Measurements from ENCODE around the gene BIRC3. TPM values are rescaled to one million over a fixed set of nuclear protein-coding genes. Genes with fewer than 3 reads are reported as not detected.

Gene BIRC3
- total RNA-seq, 1 donor from 2014 or later: 0.08 TPM

DNA sequence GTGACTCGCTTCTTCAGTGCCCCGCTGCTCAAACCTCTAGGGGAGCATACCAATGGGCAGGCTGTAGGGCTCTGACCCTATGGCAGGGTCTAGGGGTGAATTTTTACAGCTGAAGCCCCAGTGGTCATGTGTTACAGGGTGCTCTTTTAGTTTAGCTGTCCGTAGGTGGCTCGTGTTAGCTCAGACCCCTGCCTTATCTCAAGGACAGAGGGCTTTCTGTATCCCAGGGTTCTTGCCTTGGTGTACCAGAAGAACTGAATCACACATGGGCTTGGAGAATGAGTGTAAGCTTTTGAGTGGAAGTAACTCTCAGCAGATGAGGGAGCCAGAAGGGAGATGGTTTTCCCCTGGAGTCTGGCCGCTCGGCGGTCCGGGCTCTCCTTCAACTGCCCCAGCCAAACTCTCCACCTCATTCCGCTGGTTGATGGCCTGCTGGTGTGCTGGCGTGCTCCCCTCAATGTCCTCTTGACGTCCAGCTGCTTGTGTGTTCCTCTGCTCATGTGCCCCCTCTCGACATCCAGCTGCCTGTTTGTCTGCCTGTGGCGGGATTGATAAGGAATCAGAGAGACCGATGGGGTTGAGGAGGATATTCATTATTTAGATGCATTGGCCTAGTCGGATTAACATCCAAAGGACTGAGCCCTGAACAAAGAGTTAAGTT is 67.3 kb downstream of the BIRC3 start:
- TF ChIP-seq, protein P1, sequence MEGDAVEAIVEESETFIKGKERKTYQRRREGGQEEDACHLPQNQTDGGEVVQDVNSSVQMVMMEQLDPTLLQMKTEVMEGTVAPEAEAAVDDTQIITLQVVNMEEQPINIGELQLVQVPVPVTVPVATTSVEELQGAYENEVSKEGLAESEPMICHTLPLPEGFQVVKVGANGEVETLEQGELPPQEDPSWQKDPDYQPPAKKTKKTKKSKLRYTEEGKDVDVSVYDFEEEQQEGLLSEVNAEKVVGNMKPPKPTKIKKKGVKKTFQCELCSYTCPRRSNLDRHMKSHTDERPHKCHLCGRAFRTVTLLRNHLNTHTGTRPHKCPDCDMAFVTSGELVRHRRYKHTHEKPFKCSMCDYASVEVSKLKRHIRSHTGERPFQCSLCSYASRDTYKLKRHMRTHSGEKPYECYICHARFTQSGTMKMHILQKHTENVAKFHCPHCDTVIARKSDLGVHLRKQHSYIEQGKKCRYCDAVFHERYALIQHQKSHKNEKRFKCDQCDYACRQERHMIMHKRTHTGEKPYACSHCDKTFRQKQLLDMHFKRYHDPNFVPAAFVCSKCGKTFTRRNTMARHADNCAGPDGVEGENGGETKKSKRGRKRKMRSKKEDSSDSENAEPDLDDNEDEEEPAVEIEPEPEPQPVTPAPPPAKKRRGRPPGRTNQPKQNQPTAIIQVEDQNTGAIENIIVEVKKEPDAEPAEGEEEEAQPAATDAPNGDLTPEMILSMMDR (IDR thresholded peaks at IDR 0.05; ENCODE audit: unreplicated experiment): no peak
- peak overlapping the region; percentile 52 for H3K4me3 Mint-ChIP-seq (ENCODE audit: unreplicated experiment)
- H3K27me3 Mint-ChIP-seq (ENCODE audit: unreplicated experiment): peaks cover 7% of the 10 kb centered on the region
- peaks cover 45% of the 10 kb centered on the region for H3K36me3 Mint-ChIP-seq (ENCODE audit: low read depth, unreplicated experiment)
- H3K9me3 Mint-ChIP-seq (ENCODE audit: unreplicated experiment): no peaks in the 10 kb centered on the region
- peaks cover 62% of the 10 kb centered on the region for H3K4me1 Mint-ChIP-seq (ENCODE audit: unreplicated experiment)
- H3K27ac Mint-ChIP-seq (ENCODE audit: unreplicated experiment): peak overlapping the region; percentile 88
- no peak for DNase-seq (ENCODE audit: low spot score)

DNA sequence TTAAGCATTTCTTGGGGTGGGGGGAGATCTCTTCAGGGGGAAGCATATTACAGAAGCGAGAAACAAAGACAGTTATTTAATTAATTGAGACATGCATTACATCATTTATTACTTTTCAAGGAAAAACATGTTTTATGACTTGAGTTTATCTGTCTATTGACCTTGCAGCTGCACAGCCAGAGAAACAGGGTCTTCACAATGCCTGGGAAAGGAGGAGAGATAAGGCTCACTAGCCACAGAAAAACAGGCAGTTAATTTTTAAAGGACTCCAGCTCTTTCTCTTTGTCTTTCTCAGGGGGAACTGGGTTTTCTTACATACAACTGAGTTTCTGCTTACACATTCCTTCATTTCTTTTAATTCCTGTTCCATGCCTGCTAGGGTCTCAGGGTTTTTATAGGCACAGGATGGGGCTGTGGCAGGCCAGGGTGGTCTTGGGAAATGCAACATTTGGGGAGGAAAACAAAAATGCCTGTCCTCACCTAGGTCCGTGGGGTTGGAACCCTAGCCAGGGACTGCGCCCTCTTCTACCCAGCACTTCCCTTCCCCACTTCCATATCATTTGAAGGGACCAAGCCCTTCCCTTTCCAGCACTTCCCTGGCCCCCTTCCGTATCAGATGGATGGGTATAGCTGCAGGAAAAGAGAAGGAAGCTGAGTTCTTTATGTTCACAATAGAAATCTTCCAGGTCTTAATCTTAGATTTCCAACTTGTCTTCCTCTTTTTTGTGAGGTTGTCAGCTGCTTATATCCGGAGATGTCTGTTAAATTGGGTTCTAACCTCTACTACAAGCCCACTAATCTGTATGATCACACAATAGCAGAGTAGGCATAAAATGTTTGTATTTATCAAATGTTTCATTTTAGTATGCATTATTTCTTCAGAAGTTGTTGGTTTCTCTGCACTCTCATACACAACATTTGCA is 68.1 kb downstream of the BIRC3 start:
- Mint-ChIP-seq H3K36me3 (ENCODE audit: low read depth, unreplicated experiment) (peaks cover 45% of the 10 kb centered on the region), H3K27ac (ENCODE audit: unreplicated experiment) (peak overlapping the region; percentile 88), H3K4me1 (ENCODE audit: unreplicated experiment) (peaks cover 65% of the 10 kb centered on the region), H3K4me3 (ENCODE audit: unreplicated experiment) (peak overlapping the region; percentile 60), H3K9me3 (ENCODE audit: unreplicated experiment) (no peaks in the 10 kb centered on the region), H3K27me3 (ENCODE audit: unreplicated experiment) (peaks cover 7% of the 10 kb centered on the region)
- TF ChIP-seq, protein P1 (IDR thresholded peaks at IDR 0.05; ENCODE audit: unreplicated experiment): no peak
- DNase-seq (ENCODE audit: low spot score): no peak

DNA sequence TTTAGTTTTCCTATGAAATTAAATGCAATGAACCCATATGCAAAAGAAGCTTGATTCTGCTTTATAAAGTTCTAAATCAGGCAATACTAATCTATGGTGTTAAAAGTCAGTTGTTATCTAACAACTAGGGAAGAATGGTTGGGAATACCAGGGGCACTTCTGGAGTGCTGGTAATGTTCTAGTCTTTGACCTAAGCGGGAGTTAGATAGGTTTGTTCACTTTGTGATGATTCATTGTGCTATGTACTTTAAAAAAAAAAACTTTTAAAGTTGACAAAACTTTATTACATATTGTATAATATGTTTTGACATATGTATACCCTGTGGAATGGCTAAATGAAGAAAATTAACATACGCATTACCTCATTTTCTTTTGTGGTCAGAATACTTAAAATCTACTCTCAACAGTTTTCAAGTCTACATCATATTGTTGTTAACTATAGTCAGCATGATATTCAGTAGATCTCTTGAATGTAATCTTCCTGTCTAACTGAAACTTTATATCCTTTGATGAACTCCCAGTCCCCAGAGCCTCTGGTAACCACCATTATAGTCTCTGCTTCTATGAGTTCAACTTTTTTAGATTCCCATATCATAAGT is 69.0 kb downstream of the BIRC3 start:
- no peak overlapping the region for H3K4me3 Mint-ChIP-seq (ENCODE audit: unreplicated experiment)
- peaks cover 10% of the 10 kb centered on the region for H3K27me3 Mint-ChIP-seq (ENCODE audit: unreplicated experiment)
- H3K4me1 Mint-ChIP-seq (ENCODE audit: unreplicated experiment): peaks cover 69% of the 10 kb centered on the region
- H3K36me3 Mint-ChIP-seq (ENCODE audit: low read depth, unreplicated experiment): peaks cover 42% of the 10 kb centered on the region
- TF ChIP-seq, protein P1 (IDR thresholded peaks at IDR 0.05; ENCODE audit: unreplicated experiment): no peak
- H3K27ac Mint-ChIP-seq (ENCODE audit: unreplicated experiment): peak overlapping the region; percentile 88
- no peaks in the 10 kb centered on the region for H3K9me3 Mint-ChIP-seq (ENCODE audit: unreplicated experiment)
- no peak for DNase-seq (ENCODE audit: low spot score)

- Mint-ChIP-seq H3K4me1 (ENCODE audit: unreplicated experiment) (peaks cover 60% of the 10 kb centered on the region), H3K9me3 (ENCODE audit: unreplicated experiment) (no peaks in the 10 kb centered on the region), H3K36me3 (ENCODE audit: low read depth, unreplicated experiment) (peaks cover 37% of the 10 kb centered on the region), H3K4me3 (ENCODE audit: unreplicated experiment) (no peak overlapping the region), H3K27me3 (ENCODE audit: unreplicated experiment) (peaks cover 10% of the 10 kb centered on the region), H3K27ac (ENCODE audit: unreplicated experiment) (no peak overlapping the region)
- TF ChIP-seq, protein P1 (IDR thresholded peaks at IDR 0.05; ENCODE audit: unreplicated experiment): no peak
- no peak for DNase-seq (ENCODE audit: low spot score)
Observed at GRCh38 chr11:102387043-102387781, 69.9 kb downstream of the BIRC3 start.

Other genes with a start within 250 kb of the BIRC3 start
- gene YAP1, start 207.0 kb upstream of the BIRC3 start, total RNA-seq (ENCODE audit: unreplicated experiment): 158 TPM
- 53.1 TPM for gene BIRC2, start 29.7 kb downstream of the BIRC3 start, total RNA-seq (ENCODE audit: unreplicated experiment)
- gene TMEM123, start 135.3 kb downstream of the BIRC3 start, total RNA-seq (ENCODE audit: unreplicated experiment): 142 TPM
- gene MMP7, start 213.3 kb downstream of the BIRC3 start, total RNA-seq (ENCODE audit: unreplicated experiment): not detected

All from endothelial cell (in vitro differentiated cells).